Left cardiac atrium (tissue), 4 donors: ENCODE measurements around the gene PAMR1. TPM values are rescaled to one million over a fixed set of nuclear protein-coding genes. Genes with fewer than 3 reads are reported as not detected.
"Not testable (repeated sequence)": the region's sequence is repeated elsewhere in the genome, so short reads cannot be mapped to it uniquely, and the experiment has no call there.

ENCODE experiments used
- ATAC-seq, 2 donors: fragments of 200-7000 bp; cut with Tn5 transposase; one replicate each; pipeline ENCODE4 v1.9.1; 2020; ENCODE audit warnings: mild to moderate bottlenecking in 2 of 2, moderate library complexity in 2 of 2
- DNase-seq: peaks from one replicate; pipeline ENCODE4 v3.0.0-alpha.2; 2020
- intact Hi-C, 2 donors: fragments of 100-400 bp; cut with DNase I; formaldehyde crosslinking; loops; one replicate each; pipeline versions ENCODE4 v1.14.1 to v1.15.1; 2022 to 2023
- total RNA-seq, 2 donors: library from RNA; stranded (reverse); fragmentation: NEBNext Ultra II Directional; extraction: Animal tissue kit (Norgen Biotek cat#: 25700); gene quantifications; one replicate each; pipeline ENCODE4 v1.2.1, GENCODE V29; 2021
- donor health status: DM: no; HTN: yes; CAD: no.
- donor health status: DM: no; HTN: yes; CAD: no; lungs with severe emphysema.
- donor health status: DM: yes; HTN: yes; CAD: no.
- donor health status: Dilated cardiomyopathy.

The PAMR1 gene
- total RNA-seq, 2 donors from 2014 or later = 17.6 to 23.4 TPM

DNA sequence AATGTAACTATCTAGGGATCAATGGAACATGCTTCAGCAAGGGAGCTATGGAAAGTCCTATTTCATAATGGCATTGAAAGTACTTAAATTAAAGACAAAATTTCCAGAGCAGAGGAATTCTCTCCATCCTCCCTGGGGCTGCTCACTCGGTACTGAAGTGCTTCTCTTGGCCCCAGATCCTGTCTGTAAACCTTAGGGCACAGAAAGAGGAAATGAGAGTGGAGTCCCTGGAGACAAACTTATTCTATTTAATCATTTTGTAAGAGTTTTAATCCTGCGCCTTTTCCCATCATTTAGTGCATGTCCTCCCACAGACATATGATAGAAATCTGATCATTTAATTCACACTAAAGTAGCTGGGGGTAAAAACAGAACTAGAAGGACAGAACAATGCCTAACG lies 20.9 kb upstream of the PAMR1 start:
- intact Hi-C loops = no loop called here
- DNase-seq (no peak), ATAC-seq (no peak)

DNA sequence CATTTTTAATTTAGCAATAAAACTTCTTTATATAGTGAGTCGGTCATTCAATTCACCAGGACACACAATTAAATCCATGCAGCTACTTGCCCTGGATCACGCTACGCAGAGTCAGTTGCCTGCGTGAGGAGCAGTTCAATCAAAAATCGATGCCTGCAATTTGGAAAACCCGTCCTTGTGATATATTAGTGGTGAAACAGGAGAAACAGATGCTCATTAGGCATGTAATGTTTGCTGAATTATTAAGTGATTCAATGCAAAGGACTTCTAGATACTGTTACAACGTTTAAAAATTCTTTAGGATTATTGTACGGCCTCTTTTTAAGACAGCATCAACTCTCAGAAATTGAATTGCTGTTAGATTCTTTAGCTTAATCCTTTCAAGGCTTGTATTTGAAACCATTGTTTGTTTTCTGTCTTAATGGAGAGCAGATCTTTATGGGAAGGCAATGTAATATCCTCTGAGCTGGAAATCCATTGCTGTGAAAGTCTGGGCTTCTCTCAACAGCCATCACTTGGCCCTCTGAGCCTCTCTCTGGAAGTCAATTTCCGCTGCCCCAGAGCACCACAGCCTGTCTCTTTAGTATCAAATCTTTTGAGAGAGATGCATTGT lies 20.1 kb upstream of the PAMR1 start:
- ATAC-seq (no peak), DNase-seq (no peak)
- intact Hi-C loops = no loop called here

DNA sequence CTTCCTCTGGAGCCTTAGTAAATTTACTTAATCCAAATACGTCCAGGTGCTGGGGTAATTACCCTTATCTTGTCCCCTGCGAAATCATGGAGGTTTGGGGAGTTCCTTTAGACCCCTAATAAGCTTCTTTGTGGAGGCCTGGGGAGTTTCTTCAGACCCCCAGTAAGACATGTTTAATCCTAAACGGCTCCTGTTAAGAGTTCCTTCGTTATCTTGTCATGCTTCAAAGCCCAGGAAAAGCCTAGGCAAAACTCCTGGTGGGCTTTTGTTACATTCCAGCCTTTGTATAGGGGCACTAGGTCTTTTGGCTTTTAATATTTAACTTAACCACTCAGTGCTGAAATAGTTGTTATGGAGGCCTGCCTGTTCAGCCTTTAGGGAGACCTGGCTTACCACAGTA lies 18.1 kb upstream of the PAMR1 start:
- ATAC-seq (no peak), DNase-seq (no peak)
- intact Hi-C loops = no loop called here

DNA sequence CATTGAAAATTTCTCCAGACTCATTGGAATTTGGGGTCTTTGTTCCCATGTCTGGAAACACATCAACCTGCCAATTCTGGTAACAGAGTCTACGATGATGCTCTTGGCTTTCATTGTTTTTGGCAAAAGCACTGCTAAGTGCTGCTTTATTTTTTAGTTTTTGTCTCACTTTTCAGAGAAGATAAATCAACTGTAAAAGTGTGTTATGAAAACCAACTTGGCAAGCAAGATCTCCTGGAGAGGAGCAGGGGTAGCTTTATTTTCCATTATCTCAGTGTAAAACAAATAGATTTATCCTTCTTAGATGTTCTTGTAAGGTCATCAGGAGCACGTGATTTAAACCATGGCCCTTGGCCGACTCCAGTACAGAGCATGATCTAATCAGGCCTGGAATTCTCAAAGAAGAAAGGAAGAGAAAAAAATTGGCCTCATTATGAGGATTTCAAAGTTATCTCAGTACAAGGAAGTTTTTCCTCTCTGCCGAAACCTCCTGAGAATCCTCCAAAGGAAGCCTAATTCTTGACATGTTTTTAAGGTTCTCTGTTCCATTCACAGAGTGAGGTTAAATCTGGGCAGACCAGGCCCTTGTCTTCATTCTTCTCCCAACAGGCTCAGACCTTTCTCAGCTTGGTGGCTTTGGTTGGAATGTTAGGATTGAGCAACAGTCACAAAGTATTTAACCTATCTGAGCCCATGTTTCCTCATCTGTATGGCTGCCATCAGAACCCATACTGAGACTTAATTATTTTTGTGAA lies 16.4 kb upstream of the PAMR1 start:
- DNase-seq (no peak), ATAC-seq (peak; percentile 65 to 76)
- intact Hi-C loops = no loop called here

GRCh38 chr11:35540526-35540925 lies 15.1 kb upstream of the PAMR1 start:
- no peak for ATAC-seq
- no peak for DNase-seq
- intact Hi-C loops = no loop called here

- ATAC-seq (peak; percentile 60 to 81), DNase-seq (peak; percentile 64)
- intact Hi-C loops = no loop called here
These were observed 14.4 kb upstream of the PAMR1 start for GRCh38 chr11:35539781-35540281.

- intact Hi-C loops = no loop called here
- peak in 1 of 2 donors; percentile 3 for ATAC-seq
These were observed 13.8 kb upstream of the PAMR1 start for GRCh38 chr11:35539256-35539655.

DNA sequence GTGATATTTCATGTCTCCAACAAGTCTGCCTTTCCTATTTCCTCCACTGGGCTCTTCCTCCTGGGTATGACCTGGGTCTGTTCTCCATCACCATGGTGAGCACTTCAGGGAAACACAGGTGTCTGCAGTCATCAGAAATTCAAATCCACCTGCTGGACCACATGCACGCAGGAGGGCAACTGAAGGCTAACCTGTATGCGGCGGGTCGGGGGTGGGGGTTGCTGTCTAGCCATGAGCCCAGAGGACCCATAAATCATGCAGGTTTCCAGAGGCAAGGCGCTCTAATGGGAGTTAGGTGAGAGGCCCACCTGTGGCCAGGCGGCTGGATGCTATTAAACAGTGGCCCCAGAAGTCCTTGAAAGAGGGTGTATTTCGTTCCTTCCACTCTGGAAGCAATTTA lies 11.1 kb upstream of the PAMR1 start:
- ATAC-seq (no peak), DNase-seq (no peak)
- intact Hi-C loops = no loop called here

More at GRCh38 chr11:35539256-35539655, 13.8 kb upstream of the PAMR1 start:
- no peak for DNase-seq

DNA sequence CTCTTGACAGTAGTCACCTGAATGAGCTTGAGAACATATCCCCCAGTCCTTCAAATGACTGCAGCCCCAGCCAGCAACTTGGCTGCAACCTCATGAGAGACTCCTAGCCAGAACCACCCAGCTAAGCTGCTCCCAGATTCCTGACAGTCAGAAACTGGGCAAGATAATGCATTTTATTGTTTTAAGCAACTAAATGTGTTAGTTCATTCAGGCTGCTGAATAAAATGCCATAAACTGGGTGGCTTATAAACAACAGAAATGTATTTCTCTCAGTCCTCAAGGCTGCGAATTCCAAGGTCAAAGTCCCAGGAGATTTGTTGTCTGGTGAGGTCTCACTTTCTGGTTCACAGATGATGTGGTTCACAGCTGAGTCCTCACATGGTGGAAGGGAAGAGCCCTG lies 5.8 kb upstream of the PAMR1 start:
- DNase-seq (no peak), ATAC-seq (peak in 1 of 2 donors; percentile 38)
- intact Hi-C loops = no loop called here

- ATAC-seq = peak; percentile 27 to 84
- intact Hi-C loops = no loop called here
- no peak for DNase-seq
These were observed 4.6 kb upstream of the PAMR1 start for GRCh38 chr11:35529971-35530495.

DNA sequence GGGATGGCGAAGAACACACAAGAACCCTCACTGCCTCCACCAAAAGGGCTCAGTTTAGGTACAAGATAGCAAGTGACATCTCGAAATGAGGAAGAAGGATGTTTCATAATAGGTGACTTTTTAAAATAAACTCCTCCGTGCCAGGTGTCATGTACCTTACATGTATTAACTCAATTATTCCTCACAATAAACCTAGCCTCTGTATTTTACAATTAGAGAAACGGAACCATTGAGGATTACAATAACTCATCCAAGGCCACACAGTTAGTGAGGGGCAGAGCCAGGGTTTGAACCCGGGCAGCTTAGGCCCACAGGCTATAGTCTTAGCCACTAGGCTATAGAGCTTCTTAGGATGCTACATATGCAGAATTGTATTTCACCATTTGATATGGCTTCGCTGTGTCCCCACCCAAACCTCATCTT lies 965 bp upstream of the PAMR1 start:
- no peak for DNase-seq
- intact Hi-C loops = no loop called here
- ATAC-seq = no peak

GRCh38 chr11:35524780-35525179 lies 636 bp downstream of the PAMR1 start:
- DNase-seq (no peak), ATAC-seq (no peak)
- intact Hi-C loops = no loop called here

GRCh38 chr11:35523861-35524260 lies 1.6 kb downstream of the PAMR1 start:
- ATAC-seq (no peak), DNase-seq (no peak)
- intact Hi-C loops = no loop called here

DNA sequence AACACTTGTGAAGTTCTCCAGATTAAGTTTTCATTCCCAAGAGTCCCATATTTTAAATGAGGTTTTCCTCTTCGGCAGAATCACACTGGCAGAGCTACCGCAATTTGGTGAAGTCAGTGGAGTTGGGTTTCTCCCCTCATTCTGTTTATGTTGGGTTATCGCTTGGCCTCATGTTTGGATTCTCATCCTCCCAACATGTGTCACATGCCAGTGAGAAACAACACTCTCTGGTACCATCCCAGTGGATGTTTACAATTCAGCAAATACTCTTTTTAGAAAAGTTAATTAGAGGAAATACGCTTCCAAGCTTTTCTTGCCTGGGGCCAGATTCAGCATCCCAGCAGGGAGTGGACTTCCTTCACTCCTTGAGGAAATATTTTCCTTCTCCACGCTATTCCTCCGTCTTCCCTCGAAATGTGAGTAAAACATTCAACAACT lies 2.1 kb downstream of the PAMR1 start:
- DNase-seq (no peak), ATAC-seq (no peak)
- intact Hi-C loops = no loop called here

DNA sequence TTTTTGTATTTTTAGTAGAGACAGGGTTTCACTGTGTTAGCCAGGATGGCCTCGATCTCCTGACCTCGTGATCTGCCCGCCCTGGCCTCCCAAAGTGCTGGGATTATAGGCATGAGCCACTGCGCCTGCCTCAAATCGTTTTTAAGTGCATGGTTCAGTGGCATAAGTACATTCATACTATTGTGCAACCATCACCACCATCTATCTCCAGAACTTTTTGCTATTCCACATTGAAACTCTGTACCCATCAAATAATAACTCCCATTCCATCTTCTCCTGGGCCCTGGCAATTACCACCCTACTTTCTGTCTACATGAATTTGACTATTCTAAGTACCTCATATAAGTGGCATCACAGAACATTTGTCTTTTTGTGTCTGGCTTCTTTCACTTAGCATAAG lies 3.3 kb downstream of the PAMR1 start:
- ATAC-seq, DNase-seq, intact Hi-C loops: not testable (repeated sequence)

DNA sequence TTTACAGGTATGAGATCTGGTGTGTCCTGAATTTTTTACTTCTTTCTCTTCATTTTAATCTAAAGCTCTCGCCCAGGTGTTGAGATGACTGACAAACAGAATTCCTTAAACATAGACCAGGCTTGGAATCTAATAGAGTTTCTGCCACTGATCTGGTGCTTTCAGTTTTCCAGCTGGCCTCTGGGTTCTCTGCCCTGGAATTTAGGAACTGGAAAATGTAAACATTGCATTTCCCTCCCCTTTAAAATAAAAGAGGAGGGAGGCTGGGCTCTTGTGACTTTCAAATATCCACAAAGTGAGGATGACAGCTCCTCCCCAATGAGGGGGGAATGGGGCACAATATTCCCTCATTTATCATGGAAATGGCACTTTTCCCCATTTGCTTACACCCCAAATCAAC lies 5.0 kb downstream of the PAMR1 start:
- intact Hi-C loops = no loop called here
- ATAC-seq = no peak
- no peak for DNase-seq

- ATAC-seq (no peak), DNase-seq (no peak)
- intact Hi-C loops = no loop called here
These were observed 6.7 kb downstream of the PAMR1 start for GRCh38 chr11:35518766-35519165.

DNA sequence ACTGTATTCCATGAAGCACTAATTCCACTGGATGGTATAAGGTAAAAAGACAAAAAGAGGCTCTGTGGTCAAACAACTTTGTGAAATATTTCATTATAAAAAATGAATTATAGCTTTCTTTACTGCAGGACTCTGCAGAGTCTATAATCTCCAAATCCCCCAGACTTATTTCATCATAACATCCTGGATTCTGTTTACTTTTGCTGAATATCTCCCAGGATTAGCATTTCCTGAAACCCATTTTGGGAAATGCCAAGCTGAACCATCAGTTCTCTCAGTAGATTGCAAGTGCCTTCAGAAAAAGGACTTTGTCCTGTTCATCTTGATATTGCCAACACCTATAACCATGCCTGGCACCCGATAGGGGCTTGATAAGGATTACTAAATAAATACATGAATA lies 7.9 kb downstream of the PAMR1 start:
- intact Hi-C loops = no loop called here
- DNase-seq (no peak), ATAC-seq (no peak)

GRCh38 chr11:35516403-35516802 lies 9.0 kb downstream of the PAMR1 start:
- ATAC-seq = no peak

DNA sequence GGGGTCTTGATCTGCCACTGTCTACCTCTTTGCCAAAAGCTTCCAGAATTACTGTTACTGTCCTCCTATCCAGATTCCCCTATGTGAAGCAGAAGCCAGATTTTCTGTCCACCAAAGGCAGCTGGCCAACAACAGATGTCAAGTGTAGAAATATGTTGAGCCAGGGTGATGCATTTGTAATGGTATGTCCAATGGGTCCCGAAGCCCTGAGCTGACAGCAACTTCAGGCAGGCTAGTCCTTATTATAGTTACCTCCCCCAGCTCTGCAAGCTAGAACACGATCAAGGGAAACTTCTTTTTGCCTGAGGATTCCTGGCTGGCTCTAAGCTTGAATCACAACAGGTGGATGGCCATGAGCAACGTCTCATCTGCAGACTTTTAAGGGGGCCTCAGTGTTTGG lies 10.2 kb downstream of the PAMR1 start:
- DNase-seq (no peak), ATAC-seq (no peak)
- intact Hi-C loops = no loop called here

More at GRCh38 chr11:35516403-35516802, 9.0 kb downstream of the PAMR1 start:
- intact Hi-C loops = no loop called here
- no peak for DNase-seq

DNA sequence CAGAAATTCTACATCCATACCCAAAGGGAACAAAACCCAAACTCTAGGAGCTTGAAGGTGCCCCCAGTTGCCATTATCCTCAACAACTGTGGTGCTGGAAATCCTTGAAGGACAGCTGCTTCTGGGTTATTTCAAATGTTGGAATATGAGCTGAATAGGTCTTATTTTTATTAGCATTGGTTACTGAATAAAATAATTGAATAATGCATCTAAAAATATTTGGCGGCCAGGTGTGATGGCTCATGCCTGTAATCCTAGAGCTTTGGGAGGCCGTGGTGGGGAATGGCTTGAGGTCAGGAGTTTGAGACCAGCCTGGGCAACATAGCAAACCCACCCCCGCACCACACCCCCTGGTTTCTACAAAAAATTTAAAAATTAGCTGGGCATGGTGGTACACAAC lies 10.9 kb downstream of the PAMR1 start:
- ATAC-seq = no peak
- DNase-seq = no peak
- intact Hi-C loops = no loop called here
